GM12892 (cell line): Measurements from ENCODE around the gene COTL1.

Experiments used
- POLR2A ChIP-seq: IDR thresholded peaks from 2 replicates; pipeline ENCODE4 v1.6.1; 2011; ENCODE audit warnings: low read depth, low read length, control low read depth
- TAF1 ChIP-seq: IDR thresholded peaks from 2 replicates; pipeline ENCODE4 v1.6.1; 2011; ENCODE audit warnings: low read depth, mild to moderate bottlenecking, control low read depth, low read length, borderline replicate concordance

DNA sequence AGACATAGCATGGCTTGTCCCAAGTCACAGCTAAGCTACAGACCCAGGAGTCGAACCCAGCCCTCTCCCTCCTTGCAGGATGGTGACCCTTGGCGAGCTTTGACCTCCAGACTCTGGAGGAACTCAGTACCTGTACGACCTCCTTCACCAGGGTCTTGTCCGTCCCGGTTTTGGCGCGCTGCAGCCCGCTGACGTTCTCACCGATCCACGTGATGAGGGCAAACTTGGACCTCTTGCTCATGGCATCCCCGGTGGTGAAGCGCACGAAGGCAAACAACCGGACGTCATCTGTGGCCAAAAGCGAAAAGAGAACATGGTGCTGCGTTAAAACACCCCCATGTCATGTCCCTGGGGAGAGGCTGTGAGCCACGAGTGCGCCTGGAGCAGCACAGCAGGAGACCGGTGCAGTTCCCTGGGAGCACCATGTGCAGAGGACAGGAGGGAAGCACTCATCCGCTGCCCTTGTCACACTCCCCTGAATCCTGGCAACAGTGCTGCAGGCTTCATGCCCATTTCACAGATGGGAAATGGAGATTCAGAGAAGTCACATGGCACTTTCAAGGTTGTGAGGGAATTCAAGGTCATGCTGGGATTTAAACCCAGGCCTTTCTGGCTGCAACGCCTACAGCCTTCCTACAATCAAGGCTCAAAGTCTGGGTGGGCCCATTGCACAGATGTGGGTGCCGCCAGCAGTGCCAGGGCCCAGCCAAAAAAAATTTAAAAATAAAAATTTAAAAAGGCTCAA is 27.7 kb downstream of the COTL1 start:
- no peak for TF ChIP-seq POLR2A
- no peak for TF ChIP-seq TAF1
